ENCODE data around the gene MAPK7.
A peak's percentile ranks its signal among the peaks of the same experiment; 100 is the strongest.

MAPK7 gene

DNA sequence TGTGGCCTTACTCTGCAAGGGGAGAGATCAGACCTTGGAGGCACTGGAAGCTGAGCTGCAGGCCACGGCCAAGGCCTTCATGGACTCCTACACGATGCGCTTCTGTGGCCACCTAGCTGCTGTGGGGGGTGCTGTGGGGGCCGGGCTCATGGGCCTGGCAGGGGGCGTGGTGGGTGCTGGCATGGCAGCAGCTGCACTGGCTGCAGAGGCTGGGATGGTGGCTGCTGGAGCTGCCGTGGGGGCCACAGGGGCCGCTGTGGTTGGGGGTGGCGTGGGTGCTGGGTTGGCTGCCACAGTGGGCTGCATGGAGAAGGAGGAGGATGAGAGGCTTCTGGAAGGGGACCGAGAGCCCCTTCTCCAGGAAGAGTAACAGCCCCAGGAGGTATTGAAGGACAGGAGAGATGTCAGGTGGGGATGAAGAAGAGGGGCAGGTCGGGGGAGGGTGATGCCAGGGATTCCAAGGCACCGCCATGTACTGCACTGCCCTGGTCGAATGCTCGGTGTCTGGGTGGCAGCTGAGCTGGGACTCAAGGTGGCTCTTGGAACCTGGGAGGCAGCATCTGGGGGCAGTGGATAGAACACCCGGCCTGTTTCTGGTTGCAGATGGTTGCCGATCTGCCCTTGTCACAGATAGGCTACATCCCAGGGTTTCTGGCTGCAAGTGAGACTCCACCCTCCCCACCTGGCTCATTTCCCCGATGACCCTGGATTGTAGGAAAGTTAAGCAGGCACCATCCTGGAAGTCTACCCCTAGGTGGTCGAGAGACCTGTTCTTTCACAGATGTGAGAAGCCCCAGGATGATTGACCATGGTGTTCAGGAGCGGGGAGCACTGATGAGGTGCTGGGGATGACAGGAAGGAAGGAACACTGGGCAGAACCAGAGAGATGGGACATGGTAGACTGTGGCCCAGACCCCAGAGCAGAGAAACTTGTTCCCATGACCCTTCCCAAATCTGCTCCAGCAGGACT, 37.8 kb downstream of the MAPK7 start:
- no peak for DNase-seq (ENCODE audit: low read depth in 2 of 2)

DNA sequence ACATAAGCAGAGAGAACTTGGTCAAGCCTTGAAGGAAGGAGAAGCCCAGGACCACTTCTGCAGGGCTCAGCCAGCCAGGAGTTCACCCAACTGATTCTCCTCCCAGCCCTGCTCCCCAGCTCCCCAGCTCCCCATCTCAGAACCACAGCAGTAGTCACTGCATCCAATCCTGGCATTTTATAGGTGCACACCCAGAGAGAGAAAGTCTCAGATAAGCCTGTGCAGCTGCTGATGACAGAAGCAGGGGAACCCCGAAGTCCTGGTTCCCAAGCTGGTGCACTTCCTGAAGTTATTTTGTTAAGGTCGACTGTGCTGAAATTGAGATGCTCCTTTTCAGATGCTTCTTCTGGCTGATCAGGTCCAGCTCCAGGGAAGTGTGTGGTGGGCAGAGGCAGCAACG, 39.3 kb downstream of the MAPK7 start:
- no peak for DNase-seq (ENCODE audit: low read depth in 2 of 2)

DNA sequence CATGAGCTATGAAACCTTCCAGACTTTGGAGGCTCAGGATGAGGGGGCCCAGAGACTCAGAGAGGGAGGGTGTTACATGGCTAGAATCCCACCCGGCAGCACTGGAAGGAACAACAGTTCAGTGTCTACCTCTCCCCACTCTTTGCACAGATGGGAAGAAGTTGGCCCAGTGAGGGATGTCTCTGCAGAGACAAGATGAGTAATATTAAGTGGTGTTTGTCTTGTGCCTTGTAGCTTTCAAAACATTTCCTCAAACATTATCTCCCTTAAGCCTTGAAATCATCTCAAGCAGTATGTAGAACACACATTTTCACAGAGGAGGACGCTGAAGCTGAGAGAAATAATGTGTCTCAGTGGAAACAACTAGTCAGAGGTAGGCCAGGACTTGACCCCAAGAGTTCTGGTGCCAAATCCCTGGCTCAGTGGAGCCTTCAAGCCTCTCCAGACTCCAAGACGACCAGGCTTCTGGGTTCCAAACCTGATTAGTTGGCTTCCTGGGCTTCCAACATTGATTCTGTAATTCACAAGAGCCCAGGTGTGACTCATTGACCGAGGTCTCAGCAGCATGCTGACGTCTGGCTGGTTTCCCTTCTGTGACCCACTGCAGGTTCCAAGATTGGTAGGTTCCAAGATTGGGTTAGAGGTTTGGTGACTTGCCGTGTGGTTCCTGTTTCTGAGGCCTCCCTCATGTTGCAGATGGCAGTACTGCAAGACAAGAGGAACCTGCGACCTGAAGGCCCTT, 40.1 kb downstream of the MAPK7 start:
- DNase-seq (ENCODE audit: low read depth in 2 of 2) = peak in 1 of 2 donors; percentile 4

DNA sequence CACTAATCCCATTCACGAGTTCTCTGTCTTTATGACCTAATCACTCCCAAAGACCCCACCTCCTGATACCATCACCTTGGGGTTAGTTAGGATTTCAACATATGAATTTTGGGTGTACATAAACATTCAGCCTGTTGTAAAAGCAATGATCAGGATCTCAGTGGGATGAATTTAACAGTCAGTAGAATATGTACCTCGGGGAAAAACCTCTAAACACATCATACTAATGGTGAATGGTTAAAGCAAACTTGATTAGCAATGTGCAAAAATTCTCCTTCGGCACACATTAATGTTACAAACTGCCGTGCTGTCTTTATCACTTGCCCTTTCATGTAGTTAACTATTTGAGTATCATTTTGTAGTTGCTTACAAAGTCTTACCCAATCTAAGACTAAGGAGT, 42.9 kb downstream of the MAPK7 start:
- DNase-seq (ENCODE audit: low read depth in 2 of 2) = no peak

GRCh38 chr17:19421926-19422325, 43.6 kb downstream of the MAPK7 start:
- no peak for DNase-seq (ENCODE audit: low read depth in 2 of 2)

- DNase-seq (ENCODE audit: low read depth in 2 of 2) = no peak
Measured at GRCh38 chr17:19424934-19425868, 46.9 kb downstream of the MAPK7 start.

GRCh38 chr17:19426631-19427030, 48.3 kb downstream of the MAPK7 start:
- DNase-seq (ENCODE audit: low read depth in 2 of 2) = no peak

DNA sequence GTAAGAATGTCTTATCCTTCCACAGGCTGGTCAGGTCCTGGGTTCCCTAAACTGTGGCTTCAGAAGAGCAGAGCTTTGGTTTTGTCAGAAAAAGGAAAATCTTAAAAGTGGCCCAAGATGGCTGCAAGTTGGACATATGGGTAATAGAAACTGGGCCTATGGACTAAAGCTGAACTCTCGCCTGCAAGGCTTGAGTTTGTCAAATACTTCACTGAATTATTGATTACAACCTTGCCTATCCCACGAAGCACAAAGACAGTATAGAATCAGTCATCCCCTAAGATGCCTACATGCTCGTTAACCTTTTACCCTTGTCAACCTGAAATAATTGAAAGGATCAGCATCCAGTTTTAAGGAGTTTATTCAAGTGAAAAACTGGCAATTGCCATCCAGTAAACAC, 53.4 kb downstream of the MAPK7 start:
- no peak for DNase-seq (ENCODE audit: low read depth in 2 of 2)
